Natural killer cell (primary cell): ENCODE measurements around the gene CCDC81. TPM values are rescaled to one million over a fixed set of nuclear protein-coding genes. Genes with fewer than 3 reads are reported as not detected.
"Not testable (repeated sequence)": the region's sequence is repeated elsewhere in the genome, so short reads cannot be mapped to it uniquely, and the experiment has no call there.

Experiments
- ATAC-seq, 3 donors: fragments of 150-1000 bp in 2 of 3; fragments of 200-7000 bp in 1 of 3; cut with Tn5 transposase; 1 replicate in 1 of 3; 2 replicates in 2 of 3; pipeline ENCODE4 v1.10.0; 2021; ENCODE audit warnings: mild to moderate bottlenecking in 2 of 3, moderate library complexity in 2 of 3
- DNase-seq, 2 donors: peaks; one replicate each; pipeline versions ENCODE4 v3.0.0 to v3.0.0-alpha.2; 2013 to 2021; ENCODE audit warnings: mixed read lengths in 1 of 2
- H3K27ac ChIP-seq: one replicate; pipeline ENCODE4 v1.5.1; 2013; ENCODE audit warnings: mild to moderate bottlenecking, low read length
- H3K27me3 ChIP-seq: one replicate; pipeline ENCODE4 v1.6.1; 2013; ENCODE audit warnings: low read length; ENCODE audit not compliant: control insufficient read depth, insufficient read depth
- H3K36me3 ChIP-seq: one replicate; pipeline ENCODE4 v1.6.1; 2013; ENCODE audit warnings: low read length; ENCODE audit not compliant: control insufficient read depth, insufficient read depth
- H3K4me1 ChIP-seq: one replicate; pipeline ENCODE4 v1.6.1; 2013; ENCODE audit warnings: low read length; ENCODE audit not compliant: control insufficient read depth, insufficient read depth
- H3K4me3 ChIP-seq: one replicate; pipeline ENCODE4 v1.5.1; 2013; ENCODE audit warnings: low read length
- H3K9me3 ChIP-seq: one replicate; pipeline ENCODE4 v1.6.1; 2013; ENCODE audit warnings: low read length; ENCODE audit not compliant: control insufficient read depth, insufficient read depth
- H3K27ac Mint-ChIP-seq, 2 donors: one replicate each; pipeline ENCODE4 v1.8.0; 2022; ENCODE audit warnings: mild to moderate bottlenecking in 2 of 2, mixed read lengths in 2 of 2, moderate library complexity in 1 of 2
- H3K27me3 Mint-ChIP-seq, 2 donors: one replicate each; pipeline ENCODE4 v1.8.0; 2022; ENCODE audit warnings: low read depth in 2 of 2, mixed read lengths in 2 of 2
- H3K36me3 Mint-ChIP-seq: one replicate; pipeline ENCODE4 v1.8.0; 2022; ENCODE audit warnings: mixed read lengths
- H3K4me1 Mint-ChIP-seq, 2 donors: one replicate each; pipeline ENCODE4 v1.8.0; 2022; ENCODE audit warnings: mixed read lengths in 2 of 2
- H3K4me3 Mint-ChIP-seq: one replicate; pipeline ENCODE4 v1.8.0; 2022; ENCODE audit warnings: mild to moderate bottlenecking, moderate library complexity, mixed read lengths
- H3K9me3 Mint-ChIP-seq, 2 donors: one replicate each; pipeline ENCODE4 v1.8.0; 2022; ENCODE audit warnings: mixed read lengths in 2 of 2
- WGBS: methylation state at CpG from one replicate; pipeline ENCODE4 v1.1.7; 2013; ENCODE audit warnings: missing lambda C conversion rate; ENCODE audit not compliant: insufficient coverage; 5-methylcytosine and 5-hydroxymethylcytosine counted together
- intact Hi-C: fragments of 100-400 bp; cut with micrococcal nuclease; formaldehyde crosslinking; loops from one replicate; pipeline ENCODE4 v1.14.2; 2022
- total RNA-seq, 4 donors: library from RNA; stranded (reverse); fragments of 120-200 nt in 1 of 4; gene quantifications; one replicate each; pipeline versions ENCODE4 v1.2.3 to v1.2.4, GENCODE V29; 2013 to 2022
- TF ChIP-seq, protein P1 (sequence below): fragments of 200-600 bp; IDR thresholded peaks from one replicate; pipeline ENCODE4 v1.8.0; 2022; ENCODE audit warnings: antibody characterized with exemption

The CCDC81 gene
- total RNA-seq, 3 donors from 2014 or later (not counting 1 experiment from before 2014, with no cell fraction given) = 0.64 to 0.90 (median 0.77) TPM

DNA sequence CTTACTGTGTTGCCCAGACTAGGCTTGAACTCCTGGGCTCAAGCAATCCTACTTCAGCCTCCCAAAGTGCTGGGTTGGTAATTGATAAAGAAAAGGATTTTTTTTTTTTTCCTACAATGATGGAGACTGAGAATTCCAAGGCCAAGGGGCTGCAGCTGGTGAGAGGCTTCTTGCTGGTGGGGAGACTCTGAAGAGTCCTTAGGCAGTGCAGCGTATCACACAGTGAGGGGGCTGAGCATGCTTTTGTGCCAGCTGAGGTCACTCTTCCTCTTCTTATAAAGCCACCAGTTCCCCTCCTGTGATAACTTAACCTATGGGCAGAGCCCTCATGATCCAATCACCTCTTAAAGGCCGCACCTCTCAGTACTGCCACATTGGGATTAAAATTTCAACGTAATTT, 28.2 kb upstream of the CCDC81 start:
- no peaks in the 10 kb centered on the region for H3K9me3 ChIP-seq
- no peaks in the 10 kb centered on the region for H3K9me3 Mint-ChIP-seq
- no peak overlapping the region for H3K4me3 ChIP-seq
- no peak overlapping the region for H3K27ac Mint-ChIP-seq
- H3K4me3 Mint-ChIP-seq = no peak overlapping the region
- peaks cover 6 to 7% of the 10 kb centered on the region in 2 donors for H3K4me1 Mint-ChIP-seq
- TF ChIP-seq, protein P1, sequence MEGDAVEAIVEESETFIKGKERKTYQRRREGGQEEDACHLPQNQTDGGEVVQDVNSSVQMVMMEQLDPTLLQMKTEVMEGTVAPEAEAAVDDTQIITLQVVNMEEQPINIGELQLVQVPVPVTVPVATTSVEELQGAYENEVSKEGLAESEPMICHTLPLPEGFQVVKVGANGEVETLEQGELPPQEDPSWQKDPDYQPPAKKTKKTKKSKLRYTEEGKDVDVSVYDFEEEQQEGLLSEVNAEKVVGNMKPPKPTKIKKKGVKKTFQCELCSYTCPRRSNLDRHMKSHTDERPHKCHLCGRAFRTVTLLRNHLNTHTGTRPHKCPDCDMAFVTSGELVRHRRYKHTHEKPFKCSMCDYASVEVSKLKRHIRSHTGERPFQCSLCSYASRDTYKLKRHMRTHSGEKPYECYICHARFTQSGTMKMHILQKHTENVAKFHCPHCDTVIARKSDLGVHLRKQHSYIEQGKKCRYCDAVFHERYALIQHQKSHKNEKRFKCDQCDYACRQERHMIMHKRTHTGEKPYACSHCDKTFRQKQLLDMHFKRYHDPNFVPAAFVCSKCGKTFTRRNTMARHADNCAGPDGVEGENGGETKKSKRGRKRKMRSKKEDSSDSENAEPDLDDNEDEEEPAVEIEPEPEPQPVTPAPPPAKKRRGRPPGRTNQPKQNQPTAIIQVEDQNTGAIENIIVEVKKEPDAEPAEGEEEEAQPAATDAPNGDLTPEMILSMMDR = no peak
- peaks cover 13% of the 10 kb centered on the region for H3K36me3 Mint-ChIP-seq
- no peaks in the 10 kb centered on the region for H3K4me1 ChIP-seq
- ATAC-seq (no peak), DNase-seq (no peak)
- H3K36me3 ChIP-seq = peaks cover 23% of the 10 kb centered on the region
- no peaks in the 10 kb centered on the region for H3K27me3 ChIP-seq
- intact Hi-C loops = no loop called here
- H3K27ac ChIP-seq = no peak overlapping the region
- WGBS = 97% methylated on average over 3 of the region's 3 CpGs
- no peaks in the 10 kb centered on the region for H3K27me3 Mint-ChIP-seq

DNA sequence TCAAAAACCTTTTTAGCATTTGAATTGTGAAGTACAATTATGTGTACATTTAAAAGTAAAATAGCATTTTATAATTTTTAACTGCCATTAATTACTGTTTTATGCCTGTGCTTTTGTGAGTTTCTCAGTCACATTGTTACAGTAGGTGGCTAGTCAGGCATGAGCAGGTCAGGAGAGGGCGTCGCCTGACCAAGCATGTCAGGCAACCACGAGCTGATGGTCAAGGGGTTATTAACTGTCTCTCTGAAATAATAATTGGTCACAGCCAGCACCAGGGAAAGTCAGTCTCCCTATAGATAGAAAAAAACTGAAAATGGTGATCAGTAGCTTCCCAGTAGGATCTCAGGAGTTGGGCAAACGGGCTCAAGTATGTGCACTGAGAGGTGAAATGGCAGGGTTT, 19.4 kb upstream of the CCDC81 start:
- Mint-ChIP-seq H3K36me3 (no peaks in the 10 kb centered on the region), H3K9me3 (no peaks in the 10 kb centered on the region), H3K4me1 (no peaks in the 10 kb centered on the region), H3K4me3 (no peak overlapping the region), H3K27ac (no peak overlapping the region), H3K27me3 (no peaks in the 10 kb centered on the region)
- TF ChIP-seq, protein P1 = no peak
- ATAC-seq (no peak), DNase-seq (no peak)
- H3K4me1 ChIP-seq = no peaks in the 10 kb centered on the region
- no peaks in the 10 kb centered on the region for H3K9me3 ChIP-seq
- WGBS = 68% methylated on average over 4 of the region's 4 CpGs
- H3K27me3 ChIP-seq = no peaks in the 10 kb centered on the region
- H3K36me3 ChIP-seq = no peaks in the 10 kb centered on the region
- H3K4me3 ChIP-seq = no peak overlapping the region
- intact Hi-C loops = no loop called here
- H3K27ac ChIP-seq = no peak overlapping the region

DNA sequence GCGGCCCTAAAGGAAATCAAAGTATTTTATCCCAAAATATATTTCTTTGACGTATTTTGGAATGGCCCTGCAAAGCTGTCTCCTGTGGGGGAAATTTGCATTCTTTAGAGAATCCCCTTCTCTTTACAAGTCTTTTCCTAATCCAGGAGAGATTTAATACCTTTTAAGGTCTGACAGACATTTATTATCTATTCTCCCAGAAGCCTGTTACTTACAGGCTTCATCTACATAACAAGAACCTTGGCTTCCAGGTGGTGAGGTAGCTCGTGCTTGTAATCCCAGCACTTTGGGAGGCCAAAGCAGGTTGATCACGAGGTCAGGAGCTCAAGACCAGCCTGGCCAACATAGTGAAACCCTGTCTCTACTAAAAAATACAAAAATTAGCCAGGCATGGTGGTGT, 17.3 kb upstream of the CCDC81 start:
- DNase-seq, ATAC-seq, H3K36me3 Mint-ChIP-seq, H3K9me3 Mint-ChIP-seq, H3K36me3 ChIP-seq, H3K4me1 Mint-ChIP-seq, H3K9me3 ChIP-seq, H3K27me3 Mint-ChIP-seq, H3K27ac Mint-ChIP-seq, intact Hi-C loops, H3K4me1 ChIP-seq, H3K27ac ChIP-seq, H3K27me3 ChIP-seq, H3K4me3 ChIP-seq, H3K4me3 Mint-ChIP-seq: not testable (repeated sequence)
- WGBS = 76% methylated on average over 2 of the region's 4 CpGs

DNA sequence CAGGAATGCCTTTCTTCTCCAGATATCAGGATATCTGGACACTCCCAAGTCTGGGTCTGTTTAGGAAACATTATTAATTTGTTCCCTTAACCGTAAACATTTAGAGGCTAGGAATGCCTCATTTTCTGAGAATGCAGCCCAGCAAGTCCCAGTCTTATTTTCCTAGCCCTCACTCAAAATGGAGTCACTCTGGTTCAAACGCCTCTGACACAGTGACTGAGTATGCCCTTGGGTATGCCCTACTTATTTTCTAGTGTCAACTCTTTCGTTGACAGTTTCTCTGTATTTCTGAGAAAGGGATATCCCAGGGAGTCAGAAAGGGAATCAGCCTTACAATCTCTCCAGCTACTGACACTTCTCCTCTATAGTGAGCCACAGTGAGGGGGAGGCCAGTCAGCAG, 16.0 kb upstream of the CCDC81 start:
- TF ChIP-seq, protein P1 = no peak

More for the DNA sequence above, 16.0 kb upstream of the CCDC81 start:
- Mint-ChIP-seq H3K4me3 (no peak overlapping the region), H3K27me3 (no peaks in the 10 kb centered on the region), H3K9me3 (no peaks in the 10 kb centered on the region), H3K27ac (no peak overlapping the region), H3K4me1 (no peaks in the 10 kb centered on the region), H3K36me3 (no peaks in the 10 kb centered on the region)
- 99% methylated on average over 3 of the region's 3 CpGs for WGBS
- H3K4me3 ChIP-seq = no peak overlapping the region
- DNase-seq = no peak
- no peaks in the 10 kb centered on the region for H3K4me1 ChIP-seq
- intact Hi-C loops = no loop called here
- no peaks in the 10 kb centered on the region for H3K9me3 ChIP-seq
- H3K36me3 ChIP-seq = no peaks in the 10 kb centered on the region
- H3K27ac ChIP-seq = no peak overlapping the region
- no peaks in the 10 kb centered on the region for H3K27me3 ChIP-seq
- no peak for ATAC-seq
